Astrocyte (in vitro differentiated cells and primary cell): ENCODE measurements around the gene SLAMF8. TPM values are rescaled to one million over a fixed set of nuclear protein-coding genes. Genes with fewer than 3 reads are reported as not detected.

Source experiments
- DNase-seq: peaks from one replicate; pipeline ENCODE4 v3.0.0-alpha.2; 2010; ENCODE audit warnings: low read depth
- FAIRE-seq: peaks from 2 replicates; lab custom pipeline; 2011; peaks lifted over from hg19 to GRCh38; lab: Jason Lieb, UNC
- H2AFZ ChIP-seq: 2 replicates; pipeline ENCODE4 v1.6.0; 2012; ENCODE audit warnings: low read depth, low read length, inconsistent platforms
- H3K27ac ChIP-seq: 2 replicates; pipeline ENCODE4 v1.5.1; 2011; ENCODE audit warnings: low read depth, low read length, inconsistent platforms
- H3K27me3 ChIP-seq: 2 replicates; pipeline ENCODE4 v1.6.0; 2011; ENCODE audit warnings: low read length, inconsistent platforms; ENCODE audit not compliant: insufficient read depth
- H3K36me3 ChIP-seq: 2 replicates; pipeline ENCODE4 v1.5.1; 2011; ENCODE audit warnings: low read length, inconsistent platforms; ENCODE audit not compliant: insufficient read depth
- H3K4me1 ChIP-seq: 2 replicates; pipeline ENCODE4 v1.5.1; 2011; ENCODE audit warnings: low read length, inconsistent platforms; ENCODE audit not compliant: insufficient read depth
- H3K4me2 ChIP-seq: 2 replicates; pipeline ENCODE4 v1.6.0; 2012; ENCODE audit warnings: low read length, inconsistent platforms
- H3K4me3 ChIP-seq: 2 replicates; pipeline ENCODE4 v1.5.1; 2011; ENCODE audit warnings: low read depth, mild to moderate bottlenecking, low read length, inconsistent platforms; ENCODE audit not compliant: insufficient read depth
- H3K79me2 ChIP-seq: 2 replicates; pipeline ENCODE4 v1.6.0; 2012; ENCODE audit warnings: mild to moderate bottlenecking, low read length, inconsistent platforms; ENCODE audit not compliant: insufficient read depth
- H3K9ac ChIP-seq: 2 replicates; pipeline ENCODE4 v1.6.0; 2012; ENCODE audit warnings: mild to moderate bottlenecking, low read length, inconsistent platforms
- H3K9me3 ChIP-seq: 2 replicates; pipeline ENCODE4 v1.5.1; 2012; ENCODE audit warnings: low read depth, mild to moderate bottlenecking, low read length, inconsistent platforms; ENCODE audit not compliant: insufficient read depth
- H4K20me1 ChIP-seq: 2 replicates; pipeline ENCODE4 v1.6.0; 2012; ENCODE audit warnings: low read length, inconsistent platforms; ENCODE audit not compliant: insufficient read depth
- H3K27ac Mint-ChIP-seq: one replicate; pipeline ENCODE4 v1.8.0; 2021; ENCODE audit warnings: mild to moderate bottlenecking, mixed read lengths; ENCODE audit not compliant: unreplicated experiment
- H3K27me3 Mint-ChIP-seq: one replicate; pipeline ENCODE4 v1.8.0; 2021; ENCODE audit warnings: low read depth, mixed read lengths; ENCODE audit not compliant: unreplicated experiment
- H3K36me3 Mint-ChIP-seq: one replicate; pipeline ENCODE4 v1.8.0; 2021; ENCODE audit warnings: low read depth, mixed read lengths; ENCODE audit not compliant: unreplicated experiment
- H3K4me1 Mint-ChIP-seq: one replicate; pipeline ENCODE4 v1.8.0; 2021; ENCODE audit warnings: low read depth, mixed read lengths; ENCODE audit not compliant: unreplicated experiment
- H3K4me3 Mint-ChIP-seq: one replicate; pipeline ENCODE4 v1.8.0; 2021; ENCODE audit warnings: mild to moderate bottlenecking, moderate library complexity, mixed read lengths; ENCODE audit not compliant: unreplicated experiment
- H3K9me3 Mint-ChIP-seq: one replicate; pipeline ENCODE4 v1.8.0; 2021; ENCODE audit warnings: mild to moderate bottlenecking, mixed read lengths; ENCODE audit not compliant: unreplicated experiment
- EZH2 ChIP-seq: IDR thresholded peaks from 2 replicates; pipeline ENCODE4 v1.6.1; 2012; ENCODE audit warnings: mild to moderate bottlenecking, low read length, inconsistent platforms; ENCODE audit not compliant: insufficient read depth
- total RNA-seq: library from RNA; stranded (reverse); gene quantifications from 2 replicates; pipeline ENCODE4 v1.2.1, GENCODE V29; 2021
- TF ChIP-seq, protein P1 (sequence below): IDR thresholded peaks from 2 replicates; pipeline ENCODE4 v1.5.1; 2011; ENCODE audit warnings: low read depth, mild to moderate bottlenecking, inconsistent platforms, low read length, moderate library complexity; ENCODE audit not compliant: insufficient read depth

Gene SLAMF8
- total RNA-seq, 1 donor from 2014 or later: 1.7 TPM

DNA sequence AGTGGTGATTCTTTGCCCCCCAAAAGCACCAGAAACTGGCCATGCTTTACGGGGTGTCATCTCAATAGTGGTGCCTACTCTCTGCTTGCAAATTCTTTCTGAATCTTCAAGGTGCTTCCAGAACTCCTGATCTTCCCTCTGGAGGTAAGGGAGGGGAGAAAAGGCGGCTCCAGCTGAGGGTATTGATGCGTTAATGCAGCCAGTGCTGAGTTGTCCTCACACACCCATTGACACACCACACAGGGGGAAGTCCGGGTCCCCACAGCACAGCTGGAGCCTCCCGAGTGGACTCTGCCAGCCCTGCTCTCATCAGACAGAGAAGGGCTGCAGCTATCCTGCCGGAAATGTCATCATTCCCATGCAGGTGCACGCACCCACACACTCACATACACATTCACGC is 34.5 kb downstream of the SLAMF8 start:
- no peaks in the 10 kb centered on the region for H3K9me3 ChIP-seq
- H3K4me3 ChIP-seq: no peak overlapping the region
- H3K36me3 ChIP-seq: no peaks in the 10 kb centered on the region
- no peak overlapping the region for H3K4me2 ChIP-seq
- DNase-seq (no peak), FAIRE-seq (no peak)
- Mint-ChIP-seq H3K4me1 (peaks cover 14% of the 10 kb centered on the region), H3K36me3 (no peaks in the 10 kb centered on the region), H3K27ac (no peak overlapping the region), H3K27me3 (peaks cover 35% of the 10 kb centered on the region), H3K4me3 (no peak overlapping the region), H3K9me3 (no peaks in the 10 kb centered on the region)
- no peak overlapping the region for H3K27ac ChIP-seq
- H3K27me3 ChIP-seq: no peaks in the 10 kb centered on the region
- H3K9ac ChIP-seq: no peak overlapping the region
- TF ChIP-seq, protein P1, sequence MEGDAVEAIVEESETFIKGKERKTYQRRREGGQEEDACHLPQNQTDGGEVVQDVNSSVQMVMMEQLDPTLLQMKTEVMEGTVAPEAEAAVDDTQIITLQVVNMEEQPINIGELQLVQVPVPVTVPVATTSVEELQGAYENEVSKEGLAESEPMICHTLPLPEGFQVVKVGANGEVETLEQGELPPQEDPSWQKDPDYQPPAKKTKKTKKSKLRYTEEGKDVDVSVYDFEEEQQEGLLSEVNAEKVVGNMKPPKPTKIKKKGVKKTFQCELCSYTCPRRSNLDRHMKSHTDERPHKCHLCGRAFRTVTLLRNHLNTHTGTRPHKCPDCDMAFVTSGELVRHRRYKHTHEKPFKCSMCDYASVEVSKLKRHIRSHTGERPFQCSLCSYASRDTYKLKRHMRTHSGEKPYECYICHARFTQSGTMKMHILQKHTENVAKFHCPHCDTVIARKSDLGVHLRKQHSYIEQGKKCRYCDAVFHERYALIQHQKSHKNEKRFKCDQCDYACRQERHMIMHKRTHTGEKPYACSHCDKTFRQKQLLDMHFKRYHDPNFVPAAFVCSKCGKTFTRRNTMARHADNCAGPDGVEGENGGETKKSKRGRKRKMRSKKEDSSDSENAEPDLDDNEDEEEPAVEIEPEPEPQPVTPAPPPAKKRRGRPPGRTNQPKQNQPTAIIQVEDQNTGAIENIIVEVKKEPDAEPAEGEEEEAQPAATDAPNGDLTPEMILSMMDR: no peak
- TF ChIP-seq EZH2: no peak
- H3K4me1 ChIP-seq: peaks cover 7% of the 10 kb centered on the region
- no peaks in the 10 kb centered on the region for H3K79me2 ChIP-seq
- no peak overlapping the region for H2AFZ ChIP-seq
- H4K20me1 ChIP-seq: no peaks in the 10 kb centered on the region

- FAIRE-seq: no peak
- Mint-ChIP-seq H3K36me3 (no peaks in the 10 kb centered on the region), H3K4me3 (no peak overlapping the region), H3K27ac (no peak overlapping the region), H3K27me3 (peaks cover 32% of the 10 kb centered on the region), H3K4me1 (peaks cover 22% of the 10 kb centered on the region), H3K9me3 (peaks cover 2% of the 10 kb centered on the region)
- H3K36me3 ChIP-seq: no peaks in the 10 kb centered on the region
- H3K27me3 ChIP-seq: no peaks in the 10 kb centered on the region
- H4K20me1 ChIP-seq: no peaks in the 10 kb centered on the region
- H3K4me2 ChIP-seq: no peak overlapping the region
- H3K4me1 ChIP-seq: no peaks in the 10 kb centered on the region
- H3K9me3 ChIP-seq: no peaks in the 10 kb centered on the region
- H3K4me3 ChIP-seq: no peak overlapping the region
- H3K9ac ChIP-seq: no peak overlapping the region
- TF ChIP-seq EZH2: no peak
- TF ChIP-seq, protein P1: no peak
- no peak overlapping the region for H3K27ac ChIP-seq
- no peak overlapping the region for H2AFZ ChIP-seq
- H3K79me2 ChIP-seq: no peaks in the 10 kb centered on the region
- no peak for DNase-seq
Measured at GRCh38 chr1:159862031-159862430, 35.4 kb downstream of the SLAMF8 start.

DNA sequence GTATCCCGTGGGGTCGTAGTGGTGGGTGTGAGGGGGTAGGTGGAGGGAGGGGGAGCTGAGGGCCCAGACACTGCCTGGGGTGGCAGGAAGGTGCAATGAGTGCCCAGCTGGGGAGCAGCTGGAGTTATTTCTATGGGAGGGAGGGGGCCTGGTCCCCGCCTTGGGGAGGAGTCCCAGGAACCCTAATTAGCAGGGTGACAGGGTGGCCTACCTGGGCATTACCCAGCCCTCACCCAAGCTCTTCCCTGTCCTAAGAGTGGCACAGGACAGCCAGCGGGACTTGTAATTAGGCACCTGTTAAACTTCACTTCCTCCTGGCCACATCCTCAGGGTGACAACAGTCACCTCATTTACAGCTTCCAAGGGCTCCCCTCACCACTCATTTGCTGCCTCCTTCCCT is 35.9 kb downstream of the SLAMF8 start, which contains the start of gene VSIG8:
Gene VSIG8, minus strand, starts transcription at position 101 of the 400 bp plus-strand sequence. CDS start 136 bp downstream, outside the sequence.
- Histone ChIP-seq H3K4me1 (no peaks in the 10 kb centered on the region), H3K27me3 (no peaks in the 10 kb centered on the region), H3K4me2 (no peak within 1 kb of the TSS), H3K4me3 (no peak within 1 kb of the TSS), H3K27ac (no peak within 1 kb of the TSS), H3K36me3 (no peaks in the 10 kb centered on the region), H2AFZ (no peak within 1 kb of the TSS), H4K20me1 (no peaks in the 10 kb centered on the region), H3K9ac (no peak within 1 kb of the TSS), H3K9me3 (no peaks in the 10 kb centered on the region), H3K79me2 (no peaks in the 10 kb centered on the region)
- Mint-ChIP-seq H3K4me1 (peaks cover 27% of the 10 kb centered on the region), H3K36me3 (no peaks in the 10 kb centered on the region), H3K27ac (no peak within 1 kb of the TSS), H3K9me3 (peaks cover 2% of the 10 kb centered on the region), H3K4me3 (no peak within 1 kb of the TSS), H3K27me3 (peaks cover 32% of the 10 kb centered on the region)
- DNase-seq: no peak
- no peak for TF ChIP-seq EZH2
- TF ChIP-seq, protein P1: no peak
- no peak for FAIRE-seq
